ENCODE results near the gene LYSET.
"Not testable (repeated sequence)": the region's sequence is repeated elsewhere in the genome, so short reads cannot be mapped to it uniquely, and the experiment has no call there.

LYSET gene

DNA sequence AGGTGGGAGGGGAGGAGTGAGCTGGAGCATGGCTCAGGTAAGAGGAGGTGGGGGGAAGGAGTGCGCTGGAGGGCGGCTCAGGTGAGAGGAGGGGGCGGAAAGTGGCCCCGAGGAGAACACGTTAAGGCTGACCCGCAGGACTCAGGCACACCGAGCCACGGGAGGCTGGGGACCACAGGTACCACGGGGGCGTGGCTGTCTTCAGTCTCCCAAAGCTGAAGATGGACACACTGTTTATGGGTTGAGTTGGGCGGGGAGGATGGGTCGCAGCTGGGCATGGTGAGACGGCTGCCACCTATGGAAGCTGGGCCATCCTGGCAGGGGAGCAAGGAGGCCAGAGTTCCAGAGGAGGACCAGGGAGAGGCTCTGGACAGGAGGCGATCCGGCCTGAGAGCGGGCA is 45.4 kb downstream of the LYSET start:
- no peak for DNase-seq

DNA sequence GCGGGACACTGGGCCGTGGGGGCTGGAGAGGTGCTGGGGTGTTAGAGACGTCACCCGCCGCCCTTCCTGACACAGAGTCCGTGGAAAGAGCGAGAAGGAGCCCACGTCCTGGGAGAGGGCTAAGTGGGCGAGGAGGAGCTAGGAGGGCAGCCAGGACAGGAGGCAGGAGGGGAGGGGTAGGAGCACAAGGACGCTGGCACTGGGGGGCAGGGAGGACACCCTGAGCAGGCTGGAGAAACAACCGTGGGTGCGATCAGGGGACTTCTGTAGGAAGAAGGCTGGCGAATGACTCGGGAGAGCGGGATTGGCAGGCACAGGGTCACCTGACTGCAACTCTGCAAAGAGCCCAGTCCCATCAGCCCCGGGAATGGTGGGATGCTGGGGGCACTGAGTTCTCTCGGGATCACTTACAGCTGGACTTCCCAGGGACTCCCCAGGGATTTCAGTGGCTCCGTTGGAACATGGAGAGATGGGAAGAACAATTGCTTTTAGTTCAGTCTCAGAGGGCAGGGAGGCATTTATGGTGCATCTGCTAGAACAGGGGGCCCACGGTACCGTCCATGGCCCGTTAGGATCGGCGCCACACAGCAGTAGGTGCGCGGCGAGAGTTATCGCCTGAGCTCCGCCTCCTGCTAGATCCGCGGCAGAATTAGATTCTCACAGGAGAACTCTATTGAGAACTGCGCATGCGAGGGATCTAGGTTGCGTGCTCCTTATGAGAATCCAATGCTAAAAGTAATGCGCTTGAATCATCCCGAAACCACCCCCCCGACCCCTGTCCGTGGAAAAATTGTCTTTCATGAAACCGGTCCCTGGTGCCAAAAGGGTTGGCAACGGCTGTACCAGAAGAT is 46.2 kb downstream of the LYSET start:
- no peak for DNase-seq

DNA sequence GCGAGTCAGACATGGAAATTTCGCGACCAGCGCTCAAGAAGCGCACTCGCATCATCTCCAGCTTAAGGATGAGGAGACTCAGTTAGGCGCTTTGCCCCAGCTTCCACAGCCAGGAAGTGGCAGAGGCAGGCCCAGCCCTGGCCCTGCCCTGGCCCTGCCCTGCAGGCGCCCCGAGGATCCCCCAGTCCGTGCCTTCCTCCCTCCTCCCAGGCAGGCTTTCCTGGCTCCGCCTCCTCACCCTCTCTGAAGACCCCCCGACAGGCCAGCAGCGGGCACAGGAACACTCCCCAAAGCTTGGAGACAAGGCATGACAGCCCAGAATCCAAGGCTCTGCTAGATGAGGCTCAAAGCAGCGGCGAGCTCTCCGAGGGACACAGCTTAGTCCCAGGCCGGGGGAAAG is 47.0 kb downstream of the LYSET start:
- no peak for DNase-seq

- not testable (repeated sequence) for DNase-seq
These were observed 48.0 kb downstream of the LYSET start for GRCh38 chr14:93233078-93233477.

- DNase-seq = no peak
These were observed 49.7 kb downstream of the LYSET start for GRCh38 chr14:93234798-93235197.

All from activated CD4-positive, CD25-positive, alpha-beta regulatory T cell (primary cell).